ENCODE measurements around the gene UBE2U. TPM values are rescaled to one million over a fixed set of nuclear protein-coding genes. Genes with fewer than 3 reads are reported as not detected.
A peak's percentile ranks its signal among the peaks of the same experiment; 100 is the strongest.

UBE2U gene
- total RNA-seq, 4 donors from 2014 or later: not detected

- no peaks in the 10 kb centered on the region for H3K27me3 ChIP-seq
- no peak overlapping the region for H3K4me3 ChIP-seq
- peaks cover 0 to 8% (median 0%) of the 10 kb centered on the region in 3 donors for H3K4me1 ChIP-seq
- ATAC-seq: no peak
- no peak overlapping the region for H3K27ac ChIP-seq
- H3K36me3 ChIP-seq: no peaks in the 10 kb centered on the region
- TF ChIP-seq EP300 (IDR thresholded peaks at IDR 0.05): no peak
- TF ChIP-seq POLR2A (IDR thresholded peaks at IDR 0.05): no peak
- no peak for TF ChIP-seq CTCF (IDR thresholded peaks at IDR 0.05)
- TF ChIP-seq POLR2AphosphoS5 (IDR thresholded peaks at IDR 0.05): no peak
- H3K9me3 ChIP-seq: no peaks in the 10 kb centered on the region
These were observed 37.6 kb downstream of the UBE2U start for GRCh38 chr1:64241069-64241468.

DNA sequence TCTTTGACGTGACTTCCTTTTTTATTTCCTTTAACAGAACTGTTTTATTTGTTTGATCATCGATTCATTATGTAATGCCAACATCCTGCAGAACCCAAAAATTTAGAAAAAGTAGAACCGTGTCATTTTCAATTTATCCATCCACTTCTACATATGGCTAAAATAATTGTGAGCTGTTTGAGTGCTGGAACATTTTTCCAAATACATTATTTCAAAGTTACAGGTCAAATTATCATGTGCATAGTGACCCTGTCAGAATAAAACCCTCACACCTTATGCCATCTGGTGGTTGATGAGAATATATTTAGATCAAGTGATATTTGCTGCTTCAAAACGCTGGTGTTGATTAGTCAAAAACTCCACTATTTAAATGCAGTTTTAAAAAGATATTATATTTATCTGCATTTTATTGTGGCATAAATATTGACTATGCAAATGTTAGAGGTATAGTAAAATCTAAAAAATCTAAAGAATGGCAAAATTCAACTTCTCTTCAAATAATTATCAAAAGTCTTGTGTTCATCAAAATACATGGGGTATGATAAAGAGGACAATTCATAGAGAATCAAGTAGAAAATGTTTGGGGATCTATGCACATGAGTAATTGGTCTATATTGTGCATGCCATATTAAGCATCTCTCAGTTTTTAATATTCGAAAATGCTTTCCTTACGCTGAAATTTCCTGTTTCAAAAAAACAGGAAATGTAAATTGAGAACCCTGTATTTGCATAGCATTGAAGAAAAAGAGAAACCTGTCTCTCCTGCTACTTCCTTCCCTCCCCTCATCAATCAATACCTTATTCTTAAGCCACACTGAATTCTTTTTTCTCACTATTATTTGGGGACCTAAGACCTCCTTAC lies 39.7 kb downstream of the UBE2U start:
- Histone ChIP-seq H3K9me3 (no peaks in the 10 kb centered on the region), H3K4me1 (peaks cover 0 to 11% (median 0%) of the 10 kb centered on the region in 3 donors), H3K27me3 (peaks cover 3% of the 10 kb centered on the region), H3K36me3 (no peaks in the 10 kb centered on the region), H3K27ac (no peak overlapping the region), H3K4me3 (no peak overlapping the region)
- 37 to 42% methylated on average over 6 of the region's 6 CpGs for WGBS, 2 donors (ENCODE audit: low coverage in 1 of 2)
- TF ChIP-seq POLR2A (IDR thresholded peaks at IDR 0.05) (no peak), POLR2AphosphoS5 (IDR thresholded peaks at IDR 0.05) (no peak), EP300 (IDR thresholded peaks at IDR 0.05) (no peak), CTCF (IDR thresholded peaks at IDR 0.05) (peak; percentile 12 to 63 (median 52))
- ATAC-seq: no peak

DNA sequence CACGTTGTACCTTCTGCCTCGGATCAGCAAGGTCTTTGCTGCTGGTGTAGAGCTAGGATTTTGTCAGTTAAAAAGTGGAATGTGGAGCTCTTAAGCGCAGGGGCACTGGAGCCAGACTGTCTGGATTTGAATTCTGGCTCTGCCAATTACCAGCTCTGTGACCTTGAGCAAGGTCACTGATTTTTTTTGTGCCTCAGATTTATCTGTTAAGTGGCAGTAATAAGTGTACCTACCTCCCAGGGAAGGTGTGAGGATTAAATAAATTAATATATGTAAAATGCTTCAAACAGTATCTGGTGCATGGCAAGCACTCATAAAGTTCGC lies 40.3 kb downstream of the UBE2U start:
- no peak overlapping the region for H3K4me3 ChIP-seq
- no peak for ATAC-seq
- 64 to 72% methylated on average over 2 to 4 of the region's 4 CpGs for WGBS, 2 donors (ENCODE audit: low coverage in 1 of 2)

DNA sequence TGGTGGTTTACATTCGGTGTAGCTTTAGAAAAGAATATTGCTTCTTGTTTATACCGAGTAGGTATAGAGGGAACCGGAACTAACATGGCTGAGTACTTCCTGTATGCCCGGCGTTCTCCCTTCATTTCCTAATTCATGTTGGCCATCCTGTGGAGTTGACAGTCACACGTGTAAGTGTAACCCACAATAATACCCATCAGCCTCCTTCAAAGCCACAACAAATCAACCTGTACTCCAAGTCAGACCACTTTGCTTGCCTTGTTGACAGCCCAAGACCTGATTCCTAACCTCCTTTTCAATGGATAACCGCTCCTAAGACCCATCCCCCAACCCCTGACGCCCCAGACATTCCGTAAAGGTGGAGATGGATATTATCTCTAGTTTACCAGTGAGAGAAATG lies 42.1 kb downstream of the UBE2U start:
- no peak overlapping the region for H3K4me3 ChIP-seq
- H3K27ac ChIP-seq: no peak overlapping the region
- TF ChIP-seq POLR2AphosphoS5 (IDR thresholded peaks at IDR 0.05) (no peak), POLR2A (IDR thresholded peaks at IDR 0.05) (no peak), EP300 (IDR thresholded peaks at IDR 0.05) (no peak), CTCF (IDR thresholded peaks at IDR 0.05) (no peak)
- no peaks in the 10 kb centered on the region for H3K36me3 ChIP-seq
- ATAC-seq: no peak
- H3K4me1 ChIP-seq: peaks cover 0 to 11% (median 0%) of the 10 kb centered on the region in 3 donors
- WGBS, 2 donors (ENCODE audit: low coverage in 1 of 2): 61 to 77% methylated on average over 9 of the region's 9 CpGs
- no peaks in the 10 kb centered on the region for H3K9me3 ChIP-seq
- peaks cover 8% of the 10 kb centered on the region for H3K27me3 ChIP-seq

More for the DNA sequence above, 40.3 kb downstream of the UBE2U start:
- peaks cover 8% of the 10 kb centered on the region for H3K27me3 ChIP-seq
- H3K27ac ChIP-seq: no peak overlapping the region
- TF ChIP-seq EP300 (IDR thresholded peaks at IDR 0.05) (no peak), POLR2AphosphoS5 (IDR thresholded peaks at IDR 0.05) (no peak), POLR2A (IDR thresholded peaks at IDR 0.05) (no peak), CTCF (IDR thresholded peaks at IDR 0.05) (no peak)
- no peaks in the 10 kb centered on the region for H3K9me3 ChIP-seq
- H3K4me1 ChIP-seq: peaks cover 0 to 11% (median 0%) of the 10 kb centered on the region in 3 donors
- H3K36me3 ChIP-seq: no peaks in the 10 kb centered on the region

DNA sequence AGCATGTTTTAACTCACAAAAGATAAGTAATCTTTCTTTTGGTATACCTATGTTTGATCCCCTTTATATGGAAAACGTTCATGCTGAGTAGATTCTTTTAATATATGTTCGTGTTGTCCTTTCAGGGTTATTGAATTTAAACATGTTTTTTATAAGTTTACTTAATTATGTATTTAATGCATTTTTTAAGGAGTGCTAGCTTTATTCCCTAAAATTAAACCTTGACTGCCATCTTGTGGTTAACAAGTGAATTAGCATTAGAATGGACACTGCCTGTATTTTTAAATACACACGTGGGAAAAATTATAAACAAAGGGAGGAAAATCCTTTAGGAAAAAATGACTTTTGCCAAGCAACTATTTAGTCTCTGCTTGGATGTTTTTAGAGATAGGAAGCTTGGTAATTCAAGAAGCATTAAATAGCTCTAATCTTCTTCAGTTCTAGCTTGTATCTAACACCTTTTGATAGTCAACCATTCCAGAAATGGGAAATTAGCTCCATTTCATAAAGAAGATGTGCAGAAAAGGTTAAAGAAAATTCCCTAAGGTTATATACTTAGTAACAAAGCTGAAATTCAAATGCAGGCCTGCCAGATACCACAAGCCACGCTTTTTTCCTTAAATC lies 43.0 kb downstream of the UBE2U start:
- peaks cover 0 to 11% (median 0%) of the 10 kb centered on the region in 3 donors for H3K4me1 ChIP-seq
- H3K4me3 ChIP-seq: no peak overlapping the region
- no peaks in the 10 kb centered on the region for H3K9me3 ChIP-seq
- ATAC-seq: no peak
- TF ChIP-seq CTCF (IDR thresholded peaks at IDR 0.05): peak; percentile 69 to 80 (median 76)
- no peak for TF ChIP-seq POLR2A (IDR thresholded peaks at IDR 0.05)
- TF ChIP-seq POLR2AphosphoS5 (IDR thresholded peaks at IDR 0.05): no peak
- TF ChIP-seq EP300 (IDR thresholded peaks at IDR 0.05): no peak
- H3K27ac ChIP-seq: no peak overlapping the region
- WGBS, 2 donors (ENCODE audit: low coverage in 1 of 2): 12 to 22% methylated on average over 4 of the region's 4 CpGs
- peaks cover 9% of the 10 kb centered on the region for H3K27me3 ChIP-seq
- no peaks in the 10 kb centered on the region for H3K36me3 ChIP-seq

All from gastroesophageal sphincter (tissue), 4 donors.